ENCODE measurements around the gene S100PBP. TPM values are rescaled to one million over a fixed set of nuclear protein-coding genes. Genes with fewer than 3 reads are reported as not detected.

S100PBP gene
- total and polyA plus RNA-seq, 10 of the 15 experiments (the other 5 are each of a cell fraction or from before 2014, with no cell fraction given) = 17.0 to 98.3 (median 40.6) TPM

GRCh38 chr1:32870615-32871363, 53.3 kb downstream of the S100PBP start, which contains the start of gene FNDC5:
Gene FNDC5, minus strand, starts transcription at chr1:32870912.
- H3K27me3 ChIP-seq (replicated peaks in 1 of 2; ENCODE audit: control insufficient read depth in 2 of 2, insufficient read depth in 2 of 2, low read length in 1 of 2) = peaks cover 9 to 12% of the 10 kb centered on the region in 2 experiments; a peak in 3 of 4 replicates
- 16% methylated on average over 28 of the region's 99 CpGs for WGBS (ENCODE audit: insufficient coverage, insufficient replicate concordance, low lambda C conversion rate, missing lambda C conversion rate)
- CTCF ChIA-PET = interaction anchor here (0.7 to 3.2 kb wide), 11 partner anchors 10 to 351 kb away, joined by 3 to 48 read pairs (median 10); no protein-coding TSS in a partner anchor
- no peak for TF ChIP-seq GABPA (IDR thresholded peaks at IDR 0.05; ENCODE audit: low read depth)
- TF ChIP-seq SMC3 (IDR thresholded peaks at IDR 0.05; ENCODE audit: borderline replicate concordance, low read length) = no peak
- TF ChIP-seq RFX5 (IDR thresholded peaks at IDR 0.05; ENCODE audit: low read depth, low read length) = no peak
- peak; percentile 63 for TF ChIP-seq SUZ12 (IDR thresholded peaks at IDR 0.05; ENCODE audit: unreplicated experiment)
- TF ChIP-seq BHLHE40 (IDR thresholded peaks at IDR 0.05; ENCODE audit: borderline replicate concordance in 1 of 2, low read depth in 2 of 2, low read length in 1 of 2) = 0 out of 4 replicates have a peak, but pooled peaks of 1 of the 2 experiments have one; percentile 34
- TF ChIP-seq, protein P1, sequence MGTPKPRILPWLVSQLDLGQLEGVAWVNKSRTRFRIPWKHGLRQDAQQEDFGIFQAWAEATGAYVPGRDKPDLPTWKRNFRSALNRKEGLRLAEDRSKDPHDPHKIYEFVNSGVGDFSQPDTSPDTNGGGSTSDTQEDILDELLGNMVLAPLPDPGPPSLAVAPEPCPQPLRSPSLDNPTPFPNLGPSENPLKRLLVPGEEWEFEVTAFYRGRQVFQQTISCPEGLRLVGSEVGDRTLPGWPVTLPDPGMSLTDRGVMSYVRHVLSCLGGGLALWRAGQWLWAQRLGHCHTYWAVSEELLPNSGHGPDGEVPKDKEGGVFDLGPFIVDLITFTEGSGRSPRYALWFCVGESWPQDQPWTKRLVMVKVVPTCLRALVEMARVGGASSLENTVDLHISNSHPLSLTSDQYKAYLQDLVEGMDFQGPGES (IDR thresholded peaks at IDR 0.05) = no peak
- TF ChIP-seq SMAD1 (IDR thresholded peaks at IDR 0.05; ENCODE audit: low read depth, partially characterized antibody) = no peak
- TF ChIP-seq FOXM1 (IDR thresholded peaks at IDR 0.05; ENCODE audit: low read depth, low read length) = no peak
- TF ChIP-seq EGR1 (IDR thresholded peaks at IDR 0.05; ENCODE audit: borderline replicate concordance in 1 of 2, low read depth in 2 of 2, low read length in 2 of 2) = peak in 1 of 2 experiments; percentile 73; a peak in 1 of 3 replicates
- no peak for TF ChIP-seq IKZF1 (conservative IDR thresholded peaks at IDR 0.05)
- TF ChIP-seq HDAC6 (IDR thresholded peaks at IDR 0.05; ENCODE audit: unreplicated experiment) = no peak
- peaks cover 4% of the 10 kb centered on the region for H3K4me1 ChIP-seq (ENCODE audit: control insufficient read depth, insufficient read depth, low read length)
- POLR2A ChIA-PET = interaction anchor here (1.3 kb wide), 1 partner anchor 158 kb away, joined by 4 read pairs; no protein-coding TSS in a partner anchor
- RAD21 ChIA-PET (ENCODE audit: unreplicated experiment) = interaction anchor here (0.9 to 3.4 kb wide), 4 partner anchors 48 to 351 kb away, joined by 4 to 34 read pairs (median 4); no protein-coding TSS in a partner anchor
- no peaks in the 10 kb centered on the region for H3K79me2 ChIP-seq (ENCODE audit: control insufficient read depth, insufficient read depth, low read length)
- in situ Hi-C loops (cut with MboI) (no loop called here), intact Hi-C loops (cut with micrococcal nuclease; ENCODE audit: unreplicated experiment) (loop anchor here (5.0 to 10.0 kb wide), 2 partner anchors 53 to 346 kb away; partner anchors contain the start of genes S100PBP and YARS1)
- FAIRE-seq = no peak
- no peaks in the 10 kb centered on the region; the same call in 1 of the 2 replicates for H4K20me1 ChIP-seq (ENCODE audit: control insufficient read depth, insufficient read depth)
- H3K4me2 ChIP-seq (ENCODE audit: control insufficient read depth, insufficient read depth) = peak within 1 kb of the TSS; percentile 64
- H3K36me3 ChIP-seq (ENCODE audit: control insufficient read depth in 2 of 2, insufficient read depth in 2 of 2, low read length in 1 of 2) = no peaks in the 10 kb centered on the region; a peak in 1 of 4 replicates
- no peak within 1 kb of the TSS for H2AFZ ChIP-seq (ENCODE audit: control insufficient read depth, low read depth, low read length)
- ATAC-seq = peak; percentile 21; the same call in 1 of the 3 replicates
- H3K9me3 ChIP-seq (replicated peaks; ENCODE audit: control insufficient read depth, insufficient read depth, low read length) = no peaks in the 10 kb centered on the region
- H3K27ac ChIP-seq (ENCODE audit: control insufficient read depth, insufficient read depth) = no peak within 1 kb of the TSS
- no peak for DNase-seq (ENCODE audit: low read depth, low spot score)
- no peak within 1 kb of the TSS for H3K4me3 ChIP-seq
- SMC1A ChIA-PET (ENCODE audit: uncharacterized antibody, unreplicated experiment) = interaction anchor here (0.7 to 3.1 kb wide), 8 partner anchors 9 to 350 kb away, joined by 3 to 11 read pairs (median 4); no protein-coding TSS in a partner anchor
- no TSS peak for BruUV-seq (replicated peaks)
- H3K9ac ChIP-seq (ENCODE audit: control insufficient read depth, insufficient read depth, low read length) = no peak within 1 kb of the TSS

Data from GM12878 (cell line).